HepG2 (cell line): ENCODE results near the gene GJC1. TPM values are rescaled to one million over a fixed set of nuclear protein-coding genes. Genes with fewer than 3 reads are reported as not detected.

Source experiments
- ATAC-seq: fragments of 200-7000 bp; cut with Tn5 transposase; 3 replicates; pipeline ENCODE4 v1.9.1; 2020; ENCODE audit warnings: mild to moderate bottlenecking, moderate library complexity
- BruUV-seq: library from RNA; stranded (reverse); fragments of 400-500 nt; replicated peaks from 2 replicates; lab custom pipeline; 2021; lab: Mats Ljungman, UMichigan
- CTCF ChIA-PET: fragments of 300-600 bp; formaldehyde crosslinking; extraction: SDS; loops from one replicate; lab custom pipeline; 2021; ENCODE audit warnings: low total read pairs, inconsistent platforms, low intra/inter-chr PET ratio; lab: Yijun Ruan, JAX
- POLR2A ChIA-PET: fragments of 350-600 bp; sonication (Branson Sonifier 250); formaldehyde crosslinking; loops from one replicate; lab custom pipeline; 2020; ENCODE audit warnings: antibody characterized with exemption, inconsistent platforms; lab: Yijun Ruan, JAX
- DNase-seq: peaks from one replicate; pipeline ENCODE4 v3.0.0-alpha.2; 2015; ENCODE audit warnings: low spot score
- FAIRE-seq: peaks from 3 replicates; lab custom pipeline; 2011; peaks lifted over from hg19 to GRCh38; lab: Jason Lieb, UNC
- H2AFZ ChIP-seq: one replicate; pipeline ENCODE4 v1.6.1; 2011; ENCODE audit warnings: low read length, inconsistent platforms
- H3K27ac ChIP-seq: fragments of 300-600 bp; 3 replicates; pipeline ENCODE4 v1.8.0; 2011; ENCODE audit warnings: mixed run types, mild to moderate bottlenecking, mixed read lengths, low read length, inconsistent platforms; ENCODE audit not compliant: insufficient read depth; ENCODE audit errors: extremely low read length
- H3K27me3 ChIP-seq, 2 experiments: fragments of 200-600 bp in 1 of 2; 2 replicates in 1 of 2; 3 replicates in 1 of 2; pipeline versions ENCODE4 v1.6.0 to v1.8.0; 2011; ENCODE audit warnings: low read length in 2 of 2, mild to moderate bottlenecking in 2 of 2, moderate library complexity in 2 of 2, inconsistent platforms in 1 of 2; ENCODE audit not compliant: insufficient read depth in 2 of 2, control insufficient read depth in 1 of 2
- H3K36me3 ChIP-seq, 2 experiments: fragments of 200-600 bp in 1 of 2; replicated peaks in 1 of 2; 2 replicates in 1 of 2; 3 replicates in 1 of 2; pipeline versions ENCODE4 v1.5.1 to v1.8.0; 2011; ENCODE audit warnings: low read length in 2 of 2, inconsistent platforms in 1 of 2; ENCODE audit not compliant: insufficient read depth in 2 of 2, control insufficient read depth in 1 of 2
- H3K4me1 ChIP-seq: 2 replicates; pipeline ENCODE4 v1.5.1; 2012; ENCODE audit warnings: low read length, inconsistent platforms; ENCODE audit not compliant: insufficient read depth
- H3K4me2 ChIP-seq: 2 replicates; pipeline ENCODE4 v1.6.0; 2011; ENCODE audit warnings: low read depth, low read length, inconsistent platforms
- H3K4me3 ChIP-seq, 3 experiments: fragments of 200-600 bp in 1 of 3; sonication (generic), shearing (Covaris generic) in 1 of 3; replicated peaks in 1 of 3; 2 replicates each; pipeline ENCODE4 v1.5.1; 2011 to 2016; ENCODE audit warnings: low read length in 3 of 3, inconsistent platforms in 2 of 3, low read depth in 2 of 3, mild to moderate bottlenecking in 2 of 3, control low read depth in 1 of 3, mixed read lengths in 1 of 3; ENCODE audit not compliant: insufficient read depth in 1 of 3
- H3K79me2 ChIP-seq: one replicate; pipeline ENCODE4 v1.6.1; 2011; ENCODE audit warnings: low read length, inconsistent platforms; ENCODE audit not compliant: insufficient read depth
- H3K9ac ChIP-seq: 2 replicates; pipeline ENCODE4 v1.6.0; 2011; ENCODE audit warnings: mild to moderate bottlenecking, low read depth, low read length, inconsistent platforms; ENCODE audit not compliant: insufficient read depth
- H3K9me3 ChIP-seq: 2 replicates; pipeline ENCODE4 v1.5.1; 2012; ENCODE audit warnings: mild to moderate bottlenecking, low read length
- H4K20me1 ChIP-seq: 2 replicates; pipeline ENCODE4 v1.6.0; 2011; ENCODE audit warnings: inconsistent platforms, mild to moderate bottlenecking, low read length, moderate library complexity; ENCODE audit not compliant: insufficient read depth
- FOXO4 ChIP-seq: sonication (generic); formaldehyde crosslinking; conservative IDR thresholded peaks from 2 replicates; pipeline ENCODE4 v1.8.1; 2023; ENCODE audit warnings: missing genetic modification reagents
- NFATC3 ChIP-seq: sonication (generic); formaldehyde crosslinking; IDR thresholded peaks from 2 replicates; pipeline ENCODE4 v1.5.1; 2020; ENCODE audit warnings: mild to moderate bottlenecking, missing genetic modification reagents
- PHF5A ChIP-seq: IDR thresholded peaks from one replicate; pipeline ENCODE4 v1.6.1; 2018; ENCODE audit warnings: low read depth, missing genetic modification reagents; ENCODE audit not compliant: unreplicated experiment
- PHF8 ChIP-seq: sonication (generic); formaldehyde crosslinking; IDR thresholded peaks from 2 replicates; pipeline ENCODE4 v1.5.0; 2020; ENCODE audit warnings: missing genetic modification reagents
- TOPORS ChIP-seq: sonication (generic); formaldehyde crosslinking; IDR thresholded peaks from 2 replicates; pipeline ENCODE4 v1.8.0; 2023; ENCODE audit warnings: mild to moderate bottlenecking, missing genetic modification reagents
- ZNF768 ChIP-seq: sonication (generic); formaldehyde crosslinking; IDR thresholded peaks from 2 replicates; pipeline ENCODE4 v1.4.0; 2020; ENCODE audit warnings: missing genetic modification reagents
- whole genome bisulfite sequencing: methylation state at CpG from one replicate; pipeline ENCODE4 v1.1.6; 2017; ENCODE audit warnings: low lambda C conversion rate; 5-methylcytosine and 5-hydroxymethylcytosine counted together
- in situ Hi-C: cut with HindIII; loops from 2 replicates; pipeline ENCODE4 v1.10.0; 2017; ENCODE audit warnings: low pct_unique_long_range_greater_than_20kb; ENCODE audit not compliant: extremely low pct_ligation_motif_present
- intact Hi-C: fragments of 100-400 bp; cut with micrococcal nuclease; formaldehyde crosslinking; loops from one replicate; pipeline ENCODE4 v1.10.0; 2022; ENCODE audit not compliant: unreplicated experiment
- polyA plus RNA-seq, 8 experiments: library from polyadenylated mRNA; depleted of rRNA in 3 of 8; stranded (reverse) in 7 of 8; unstranded in 1 of 8; fragments of >200 nt; fragmentation: Illumina TruSeq in 4 of 8; extraction: Trizol in 4 of 8; gene quantifications; 2 replicates each; pipeline versions ENCODE4 v1.2.1 to v1.2.3, GENCODE V29; 2011 to 2016; ENCODE audit warnings: low read depth in 4 of 8, missing spikeins in 1 of 8, mixed read lengths in 1 of 8; ENCODE audit not compliant: insufficient read depth in 1 of 8
- total RNA-seq, 5 experiments: library from RNA; depleted of rRNA; stranded (reverse); fragments of >200 nt; fragmentation: Illumina TruSeq; extraction: Trizol; gene quantifications; 2 replicates each; pipeline ENCODE4 v1.2.3, GENCODE V29; 2016; ENCODE audit warnings: low read depth in 1 of 5
- TF ChIP-seq, protein P1 (sequence below): sonication (generic); formaldehyde crosslinking; IDR thresholded peaks from 2 replicates; pipeline ENCODE4 v1.4.0; 2020; ENCODE audit warnings: missing genetic modification reagents

The GJC1 gene
- total and polyA plus RNA-seq, 2 of the 13 experiments (the other 11 are each of a cell fraction or from before 2014, with no cell fraction given), result 1.7 TPM

DNA sequence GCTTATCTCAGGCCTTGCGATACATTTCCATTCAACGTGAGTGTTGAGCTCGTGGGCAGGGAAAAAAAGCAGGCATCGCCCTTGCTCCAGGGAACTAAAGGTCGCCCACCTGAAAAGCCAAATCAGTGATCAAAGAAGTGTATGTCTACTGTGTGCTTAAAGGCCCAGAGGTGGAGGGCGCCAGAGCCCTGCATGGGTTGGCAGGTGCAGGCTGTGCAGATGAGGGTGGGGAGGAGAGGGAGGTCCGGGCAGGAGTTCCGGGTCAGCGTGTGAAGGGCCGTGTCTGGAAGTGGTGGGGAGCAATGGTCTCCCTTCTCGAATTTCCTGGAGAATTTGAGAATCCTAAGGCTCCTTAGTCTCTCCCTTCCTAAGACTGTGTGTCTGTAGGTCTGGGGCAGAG, 64.1 kb downstream of the GJC1 start (continued):
- TF ChIP-seq, protein P1, sequence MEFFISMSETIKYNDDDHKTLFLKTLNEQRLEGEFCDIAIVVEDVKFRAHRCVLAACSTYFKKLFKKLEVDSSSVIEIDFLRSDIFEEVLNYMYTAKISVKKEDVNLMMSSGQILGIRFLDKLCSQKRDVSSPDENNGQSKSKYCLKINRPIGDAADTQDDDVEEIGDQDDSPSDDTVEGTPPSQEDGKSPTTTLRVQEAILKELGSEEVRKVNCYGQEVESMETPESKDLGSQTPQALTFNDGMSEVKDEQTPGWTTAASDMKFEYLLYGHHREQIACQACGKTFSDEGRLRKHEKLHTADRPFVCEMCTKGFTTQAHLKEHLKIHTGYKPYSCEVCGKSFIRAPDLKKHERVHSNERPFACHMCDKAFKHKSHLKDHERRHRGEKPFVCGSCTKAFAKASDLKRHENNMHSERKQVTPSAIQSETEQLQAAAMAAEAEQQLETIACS, result no peak

GRCh38 chr17:44763170-44763569, 66.9 kb downstream of the GJC1 start:
- in situ Hi-C loops, result no loop called here
- H3K4me2 ChIP-seq, result no peak overlapping the region
- POLR2A ChIA-PET, result no interaction called here

More at GRCh38 chr17:44763170-44763569, 66.9 kb downstream of the GJC1 start:
- FAIRE-seq, result no peak
- peaks cover 18 to 60% of the 10 kb centered on the region in 2 experiments for H3K27me3 ChIP-seq
- CTCF ChIA-PET, result no interaction called here
- H3K9ac ChIP-seq, result no peak overlapping the region
- intact Hi-C loops, result no loop called here
- no peak for DNase-seq
- H3K9me3 ChIP-seq, result no peaks in the 10 kb centered on the region
- ATAC-seq, result no peak
- no peak overlapping the region for H2AFZ ChIP-seq
- no peaks in the 10 kb centered on the region for H4K20me1 ChIP-seq
- TF ChIP-seq TOPORS (CRISPR knock-in tag) (no peak), ZNF768 (peak; percentile 91), NFATC3 (CRISPR knock-in tag) (no peak), PHF8 (CRISPR knock-in tag) (no peak), PHF5A (CRISPR knock-in tag) (no peak), FOXO4 (0 out of 2 replicates have a peak, but pooled peaks have one; percentile 45)
- no peaks in the 10 kb centered on the region for H3K79me2 ChIP-seq
- 35% methylated on average over 5 of the region's 5 CpGs for WGBS
- no peak overlapping the region for H3K4me3 ChIP-seq
- no peak overlapping the region for H3K27ac ChIP-seq
- no TSS peak for BruUV-seq
- no peaks in the 10 kb centered on the region for H3K36me3 ChIP-seq
- H3K4me1 ChIP-seq, result peaks cover 23% of the 10 kb centered on the region
